ENCODE measurements around the gene S100Z.
"Not testable (repeated sequence)": the region's sequence is repeated elsewhere in the genome, so short reads cannot be mapped to it uniquely, and the experiment has no call there.

The S100Z gene

DNA sequence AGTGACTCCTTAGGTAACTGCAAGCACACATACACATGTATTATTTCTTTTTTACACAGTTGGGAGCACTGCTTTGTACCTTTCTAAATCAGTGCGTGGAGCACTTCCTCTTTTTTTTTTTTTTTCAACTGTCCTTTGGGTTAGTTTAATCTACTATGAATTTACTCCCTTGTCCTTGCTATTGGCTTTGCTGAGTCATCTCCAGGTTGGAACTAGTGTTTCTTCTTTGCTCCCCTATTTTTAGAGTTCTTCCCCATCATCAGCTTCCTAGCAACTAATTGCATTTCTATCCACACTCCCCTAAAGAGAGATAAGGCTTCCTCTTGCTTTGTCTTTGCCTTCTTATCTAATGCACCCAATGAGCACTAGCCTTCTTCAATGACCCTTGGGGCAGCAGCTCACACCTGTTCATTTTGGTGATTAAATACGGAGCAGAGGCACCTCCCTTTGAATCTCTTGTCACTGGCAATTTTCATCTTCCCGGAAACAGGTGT, 24.3 kb downstream of the S100Z start:
- Mint-ChIP-seq H3K27me3 (no peaks in the 10 kb centered on the region), H3K36me3 (ENCODE audit: low read depth) (no peaks in the 10 kb centered on the region), H3K9me3 (no peaks in the 10 kb centered on the region), H3K27ac (no peak overlapping the region), H3K4me3 (no peak overlapping the region), H3K4me1 (ENCODE audit: low read depth) (no peaks in the 10 kb centered on the region)
- DNase-seq = no peak

DNA sequence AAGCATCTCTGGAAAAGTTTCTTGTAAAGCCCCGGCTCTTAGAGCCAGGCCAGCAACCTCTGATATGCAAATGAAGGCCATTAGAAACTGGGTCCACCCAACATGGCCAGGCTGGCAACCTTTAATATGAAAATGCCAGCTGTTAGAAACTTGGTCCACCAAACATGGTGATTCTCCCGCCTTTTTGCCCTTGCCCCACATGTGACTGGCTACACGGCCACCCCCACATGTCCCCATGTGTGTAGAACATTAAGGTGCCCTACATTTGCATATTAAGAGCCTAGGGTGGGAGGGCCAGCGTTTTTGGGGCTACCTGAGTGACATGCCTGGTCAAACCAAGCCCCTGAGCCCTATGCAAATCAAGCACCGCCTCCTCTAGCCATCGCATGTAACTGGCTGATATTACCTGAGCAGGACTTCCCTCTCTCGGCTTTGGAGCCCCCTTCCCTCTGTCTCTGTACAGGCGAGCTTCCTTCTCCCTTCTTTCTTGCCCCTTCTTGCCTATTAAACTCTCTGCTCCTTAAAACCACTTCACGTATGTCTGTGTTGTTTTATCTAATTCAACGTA, 39.0 kb downstream of the S100Z start:
- H3K36me3 Mint-ChIP-seq (ENCODE audit: low read depth) = no peaks in the 10 kb centered on the region
- no peak overlapping the region for H3K27ac Mint-ChIP-seq
- H3K4me1 Mint-ChIP-seq (ENCODE audit: low read depth) = no peaks in the 10 kb centered on the region
- H3K4me3 Mint-ChIP-seq = no peak overlapping the region
- no peaks in the 10 kb centered on the region for H3K9me3 Mint-ChIP-seq
- H3K27me3 Mint-ChIP-seq = no peaks in the 10 kb centered on the region
- no peak for DNase-seq

DNA sequence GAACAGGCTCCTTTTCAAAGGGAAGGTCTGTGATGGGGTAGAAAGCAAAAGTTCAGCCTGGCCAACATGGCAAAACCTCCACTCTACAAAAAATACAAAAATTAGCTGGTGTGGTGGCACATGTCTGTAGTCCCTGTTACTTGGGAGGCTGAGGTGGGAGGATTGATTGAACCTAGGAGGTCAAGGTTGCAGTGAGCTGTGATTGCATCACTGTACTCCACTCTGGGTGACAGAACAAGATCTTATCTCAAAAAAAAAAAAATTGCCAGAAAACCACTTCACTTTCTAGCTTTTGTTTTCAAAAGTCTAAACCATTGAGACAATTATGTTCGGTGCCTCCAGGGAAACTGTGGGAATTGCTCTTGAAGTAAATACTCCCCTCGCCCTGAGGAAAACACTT, 43.5 kb downstream of the S100Z start:
- Mint-ChIP-seq H3K4me3 (no peak overlapping the region), H3K9me3 (peaks cover 12% of the 10 kb centered on the region), H3K36me3 (ENCODE audit: low read depth) (no peaks in the 10 kb centered on the region), H3K27me3 (peaks cover 3% of the 10 kb centered on the region), H3K4me1 (ENCODE audit: low read depth) (no peaks in the 10 kb centered on the region), H3K27ac (no peak overlapping the region)
- no peak for DNase-seq

DNA sequence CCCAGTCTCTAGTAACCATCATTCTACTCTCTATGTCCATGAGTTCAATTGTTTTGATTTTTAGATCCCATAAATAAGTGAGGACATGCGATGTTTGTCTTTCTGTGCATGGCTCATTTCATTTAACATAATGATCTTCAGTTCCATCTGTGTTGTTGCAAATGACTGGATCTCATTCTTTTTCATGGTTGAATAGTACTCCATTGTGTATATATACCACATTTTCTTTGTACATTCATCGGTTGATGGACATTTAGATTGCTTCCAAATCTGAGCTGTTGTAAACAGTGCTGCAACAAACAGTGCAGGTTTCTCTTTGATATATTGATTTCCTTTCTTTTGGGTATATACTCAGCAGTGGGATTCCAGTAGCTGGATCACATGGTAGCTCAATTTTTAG, 46.4 kb downstream of the S100Z start:
- no peak overlapping the region for H3K27ac Mint-ChIP-seq
- H3K27me3 Mint-ChIP-seq = peaks cover 3% of the 10 kb centered on the region
- no peak overlapping the region for H3K4me3 Mint-ChIP-seq
- no peaks in the 10 kb centered on the region for H3K4me1 Mint-ChIP-seq (ENCODE audit: low read depth)
- H3K36me3 Mint-ChIP-seq (ENCODE audit: low read depth) = peaks cover 3% of the 10 kb centered on the region
- peaks cover 37% of the 10 kb centered on the region for H3K9me3 Mint-ChIP-seq
- no peak for DNase-seq

DNA sequence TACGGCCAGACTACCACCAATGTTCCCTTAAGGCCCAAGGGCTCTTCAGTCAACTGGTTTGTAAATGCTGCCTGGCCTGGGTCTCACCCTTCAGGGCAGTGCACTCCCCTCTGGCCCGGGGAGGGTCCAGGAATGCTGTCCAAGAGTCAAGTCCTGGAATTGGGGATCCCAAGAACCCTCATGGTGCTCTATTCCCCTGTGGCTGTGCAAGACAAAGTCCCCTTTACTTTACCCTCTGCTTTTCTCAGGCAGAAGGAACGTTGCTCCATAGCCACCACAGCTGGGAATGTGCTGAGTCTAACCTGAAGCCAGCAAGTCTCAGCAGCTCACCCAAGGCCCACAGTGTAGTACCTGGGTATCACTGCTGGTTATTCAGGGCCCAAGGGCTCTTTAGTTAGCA, 51.7 kb downstream of the S100Z start:
- Mint-ChIP-seq H3K36me3 (ENCODE audit: low read depth) (peaks cover 3% of the 10 kb centered on the region), H3K4me3 (no peak overlapping the region), H3K9me3 (peaks cover 36% of the 10 kb centered on the region), H3K27me3 (no peaks in the 10 kb centered on the region), H3K4me1 (ENCODE audit: low read depth) (no peaks in the 10 kb centered on the region), H3K27ac (no peak overlapping the region)
- no peak for DNase-seq

DNA sequence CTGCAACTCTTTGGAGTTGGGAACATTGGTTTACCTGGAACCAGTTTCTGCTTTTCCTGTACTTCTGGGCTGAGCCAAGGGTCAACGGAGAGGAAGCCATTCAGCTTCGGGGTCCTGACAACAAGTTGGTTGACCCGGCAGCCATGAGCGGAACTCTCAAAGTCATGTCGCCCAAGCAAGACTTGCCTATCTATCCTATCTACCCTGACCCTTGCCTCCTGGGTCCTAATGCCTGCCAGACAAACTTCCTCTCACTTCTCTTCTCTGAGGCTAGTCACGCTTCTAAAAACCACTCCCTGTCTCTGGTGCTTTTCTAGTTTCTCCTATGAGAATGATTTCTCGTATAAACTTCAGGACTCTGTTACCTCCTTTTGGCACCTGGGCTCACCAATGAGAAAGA, 58.4 kb downstream of the S100Z start:
- Mint-ChIP-seq H3K4me1 (ENCODE audit: low read depth) (no peaks in the 10 kb centered on the region), H3K27ac (no peak overlapping the region), H3K9me3 (no peaks in the 10 kb centered on the region), H3K4me3 (no peak overlapping the region), H3K27me3 (no peaks in the 10 kb centered on the region), H3K36me3 (ENCODE audit: low read depth) (no peaks in the 10 kb centered on the region)
- no peak for DNase-seq

DNA sequence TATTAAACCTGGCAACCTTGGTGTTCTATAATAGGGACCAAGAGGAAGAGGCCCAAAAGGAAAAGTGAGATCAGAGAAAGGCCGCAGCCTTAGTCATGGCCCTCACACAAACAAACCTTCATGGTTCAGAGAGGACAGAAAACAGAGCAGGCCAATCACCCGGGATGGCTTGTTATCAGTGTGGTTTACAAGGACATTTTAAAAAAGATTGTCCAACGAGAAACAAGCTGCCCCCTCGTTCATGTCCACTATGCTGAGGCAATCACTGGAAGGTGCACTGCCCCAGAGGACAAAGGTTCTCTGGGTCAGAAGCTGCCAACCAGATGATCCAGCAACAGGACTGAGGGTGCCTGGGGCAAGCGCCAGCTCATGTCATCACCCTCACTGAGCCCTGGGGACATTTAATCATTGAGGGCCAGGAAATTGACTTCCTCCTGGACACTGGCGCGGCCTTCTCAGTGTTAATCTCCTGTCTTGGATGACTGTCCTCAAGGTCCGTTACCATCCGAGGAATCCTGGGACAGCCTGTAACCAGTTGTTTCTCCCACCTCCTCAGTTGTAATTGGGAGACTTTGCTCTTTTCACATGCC, 60.6 kb downstream of the S100Z start:
- H3K4me3 Mint-ChIP-seq; H3K9me3 Mint-ChIP-seq; H3K27me3 Mint-ChIP-seq; H3K36me3 Mint-ChIP-seq (ENCODE audit: low read depth); H3K27ac Mint-ChIP-seq; H3K4me1 Mint-ChIP-seq (ENCODE audit: low read depth); DNase-seq: not testable (repeated sequence)

DNA sequence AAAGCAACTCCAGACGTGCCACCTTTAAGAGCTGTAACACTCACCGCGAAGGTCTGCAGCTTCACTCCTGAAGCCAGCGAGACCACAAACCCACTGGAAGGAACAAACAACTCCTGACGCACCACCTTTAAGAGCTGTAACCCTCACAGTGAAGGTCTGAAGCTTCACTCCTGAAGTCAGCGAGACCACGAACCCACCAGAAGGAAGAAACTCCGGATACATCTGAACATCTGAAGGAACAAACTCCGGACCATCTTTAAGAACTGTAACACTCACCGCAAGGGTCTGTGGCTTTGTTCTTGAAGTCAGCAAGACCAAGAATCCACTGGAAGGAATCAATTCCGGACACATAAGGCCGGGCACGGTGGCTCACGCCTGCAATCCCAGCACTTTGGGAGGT, 64.9 kb downstream of the S100Z start:
- H3K4me3 Mint-ChIP-seq; H3K27ac Mint-ChIP-seq; H3K27me3 Mint-ChIP-seq; DNase-seq; H3K9me3 Mint-ChIP-seq; H3K4me1 Mint-ChIP-seq (ENCODE audit: low read depth); H3K36me3 Mint-ChIP-seq (ENCODE audit: low read depth): not testable (repeated sequence)

DNA sequence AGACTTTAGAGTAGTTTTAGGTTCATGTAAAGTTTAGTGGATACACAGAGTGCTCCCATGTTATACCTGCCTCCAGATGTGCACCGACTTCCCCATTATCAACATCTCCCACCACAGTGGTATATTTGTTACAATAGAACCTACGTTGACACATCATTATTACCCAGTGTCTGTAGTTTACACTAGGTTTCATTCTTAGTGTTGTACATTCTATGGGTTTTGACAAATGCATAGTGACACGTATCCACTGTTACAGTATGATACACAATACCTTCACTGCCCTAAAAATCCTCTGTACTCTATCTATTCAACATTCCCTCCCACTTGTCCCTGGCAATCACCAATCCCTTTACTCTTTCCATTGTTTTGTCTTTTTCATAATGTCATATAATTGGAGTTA, 68.7 kb downstream of the S100Z start:
- H3K36me3 Mint-ChIP-seq (ENCODE audit: low read depth) = peaks cover 4% of the 10 kb centered on the region
- no peak overlapping the region for H3K27ac Mint-ChIP-seq

DNA sequence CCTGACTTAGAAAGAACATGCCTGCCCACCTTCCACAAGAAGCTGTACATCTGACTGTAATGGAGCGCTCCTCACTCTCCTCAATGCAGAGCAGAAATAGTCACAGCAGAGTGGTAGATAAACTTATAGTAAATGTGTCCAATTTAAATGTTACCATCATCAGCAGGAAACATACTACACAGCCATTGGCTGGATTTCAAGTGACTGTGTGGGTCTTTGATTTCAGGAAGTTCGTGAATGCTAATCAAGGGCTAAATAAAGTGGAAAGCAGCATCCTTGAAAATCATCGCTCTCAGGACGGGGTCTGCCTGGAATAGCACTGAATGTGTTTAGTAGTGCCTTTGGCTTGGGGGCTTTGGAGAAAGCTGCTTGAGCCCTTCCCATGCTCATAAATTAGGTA, 70.7 kb downstream of the S100Z start:
- DNase-seq = no peak
- Mint-ChIP-seq H3K27ac (no peak overlapping the region), H3K27me3 (no peaks in the 10 kb centered on the region), H3K36me3 (ENCODE audit: low read depth) (no peaks in the 10 kb centered on the region), H3K4me1 (ENCODE audit: low read depth) (no peaks in the 10 kb centered on the region), H3K4me3 (no peak overlapping the region), H3K9me3 (no peaks in the 10 kb centered on the region)

More for the DNA sequence above, 68.7 kb downstream of the S100Z start:
- Mint-ChIP-seq H3K4me3 (no peak overlapping the region), H3K27me3 (peaks cover 4% of the 10 kb centered on the region), H3K4me1 (ENCODE audit: low read depth) (no peaks in the 10 kb centered on the region), H3K9me3 (peaks cover 5% of the 10 kb centered on the region)
- no peak for DNase-seq

DNA sequence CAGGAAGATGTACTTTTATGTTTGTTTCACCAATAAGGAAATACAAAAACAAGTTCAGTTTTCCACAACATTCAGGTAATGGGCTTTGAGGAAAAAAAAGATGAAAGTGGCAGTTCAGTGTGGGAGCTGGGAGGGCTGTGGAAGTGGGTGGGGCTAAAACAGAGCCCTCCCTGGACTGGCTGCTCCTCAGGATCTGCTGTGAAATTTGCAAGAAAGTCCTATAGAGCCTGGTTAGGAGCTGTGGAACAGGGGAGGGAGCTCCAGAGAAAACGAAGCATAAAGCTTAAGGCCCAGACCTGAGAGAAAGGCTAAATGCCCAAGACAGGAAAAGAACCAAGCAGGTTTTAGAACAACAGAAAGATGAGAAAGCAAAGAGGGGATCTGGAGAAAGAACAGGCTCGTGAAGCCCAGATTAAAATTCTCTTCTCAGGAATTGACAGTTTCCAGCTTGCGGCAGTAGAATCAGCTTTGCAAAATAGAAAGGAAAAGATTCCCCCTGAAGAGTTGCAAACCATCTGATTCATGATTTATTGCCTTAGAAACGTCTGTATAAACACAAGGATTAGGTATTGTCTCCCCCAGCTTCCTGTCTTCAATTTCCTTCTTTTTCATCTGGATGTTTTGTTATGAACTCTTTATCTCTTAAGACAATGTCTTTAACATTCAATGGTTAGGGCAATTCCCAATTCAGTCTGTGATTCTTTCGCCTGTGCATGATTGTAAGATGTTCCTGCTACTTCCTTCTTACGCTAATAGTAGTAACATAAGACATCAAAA, 76.7 kb downstream of the S100Z start:
- peaks cover 4% of the 10 kb centered on the region for H3K27me3 Mint-ChIP-seq
- no peaks in the 10 kb centered on the region for H3K36me3 Mint-ChIP-seq (ENCODE audit: low read depth)
- H3K4me3 Mint-ChIP-seq = no peak overlapping the region

DNA sequence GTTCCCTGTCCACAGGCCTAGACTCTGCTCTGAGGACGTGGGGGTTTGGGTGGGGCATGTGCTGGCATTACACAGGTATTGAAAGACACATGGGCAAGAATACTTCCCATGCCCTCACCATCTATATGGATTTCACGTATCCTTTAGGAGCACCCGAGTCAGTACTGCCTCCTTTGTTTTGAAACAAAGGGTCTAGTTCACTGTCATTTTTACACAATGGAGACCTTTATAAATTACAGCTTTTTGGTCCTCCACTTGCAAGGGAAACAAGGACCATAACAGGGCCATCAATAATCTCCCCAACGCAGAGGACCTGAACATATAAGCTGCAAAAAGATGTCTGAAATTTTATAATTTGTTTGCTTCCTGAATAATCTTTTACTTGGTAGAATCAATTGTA, 78.1 kb downstream of the S100Z start:
- H3K4me1 Mint-ChIP-seq (ENCODE audit: low read depth) = no peaks in the 10 kb centered on the region
- DNase-seq = no peak
- H3K36me3 Mint-ChIP-seq (ENCODE audit: low read depth) = no peaks in the 10 kb centered on the region
- H3K4me3 Mint-ChIP-seq = no peak overlapping the region
- H3K27ac Mint-ChIP-seq = no peak overlapping the region
- peaks cover 4% of the 10 kb centered on the region for H3K27me3 Mint-ChIP-seq
- no peaks in the 10 kb centered on the region for H3K9me3 Mint-ChIP-seq

More for the DNA sequence above, 76.7 kb downstream of the S100Z start:
- H3K4me1 Mint-ChIP-seq (ENCODE audit: low read depth) = no peaks in the 10 kb centered on the region
- H3K27ac Mint-ChIP-seq = no peak overlapping the region
- H3K9me3 Mint-ChIP-seq = no peaks in the 10 kb centered on the region
- no peak for DNase-seq

DNA sequence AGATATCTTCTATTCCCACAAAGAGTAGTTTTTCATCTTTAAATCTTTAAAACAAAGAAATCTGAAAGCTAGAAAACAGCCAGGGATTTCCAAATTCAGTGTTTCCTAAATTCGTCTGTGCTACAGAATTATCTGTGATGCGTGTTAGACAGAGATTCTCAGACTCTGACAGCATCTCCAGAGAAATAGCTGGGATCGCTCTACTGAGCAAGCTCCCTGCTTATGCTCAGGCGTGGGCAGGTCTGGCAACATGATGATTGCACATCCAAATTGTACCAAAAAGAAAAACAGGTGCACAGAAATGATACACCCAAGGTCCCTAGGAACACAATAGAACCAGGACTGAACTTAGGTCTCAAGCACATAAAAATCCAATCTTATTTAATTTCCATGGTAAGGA, 80.3 kb downstream of the S100Z start:
- Mint-ChIP-seq H3K4me1 (ENCODE audit: low read depth) (no peaks in the 10 kb centered on the region), H3K27ac (no peak overlapping the region), H3K9me3 (no peaks in the 10 kb centered on the region), H3K4me3 (no peak overlapping the region), H3K27me3 (peaks cover 13% of the 10 kb centered on the region), H3K36me3 (ENCODE audit: low read depth) (no peaks in the 10 kb centered on the region)
- no peak for DNase-seq

DNA sequence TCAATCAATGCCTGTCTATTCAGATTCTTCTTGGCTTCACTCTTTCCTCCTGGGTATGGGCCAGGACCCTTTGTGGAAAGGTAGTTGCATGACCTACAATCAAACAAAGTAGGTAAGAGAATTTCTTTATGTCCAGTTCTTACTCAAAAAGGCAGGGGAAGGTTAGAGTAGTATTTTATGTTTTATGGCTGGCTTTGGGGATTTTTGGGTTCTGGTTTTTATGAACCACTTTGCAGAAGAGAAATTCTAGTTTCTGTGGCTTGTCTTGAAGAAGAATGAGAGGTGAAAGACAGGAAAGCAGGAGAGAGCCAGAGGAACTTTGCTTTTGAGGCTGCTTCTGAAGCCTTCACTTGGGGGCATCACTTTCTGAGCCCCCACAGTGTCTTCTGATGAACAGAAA, 88.4 kb downstream of the S100Z start:
- no peak for DNase-seq
- no peaks in the 10 kb centered on the region for H3K9me3 Mint-ChIP-seq
- H3K27ac Mint-ChIP-seq = no peak overlapping the region
- no peak overlapping the region for H3K4me3 Mint-ChIP-seq
- H3K36me3 Mint-ChIP-seq (ENCODE audit: low read depth) = no peaks in the 10 kb centered on the region
- peaks cover 10% of the 10 kb centered on the region for H3K4me1 Mint-ChIP-seq (ENCODE audit: low read depth)
- peaks cover 15% of the 10 kb centered on the region for H3K27me3 Mint-ChIP-seq

DNA sequence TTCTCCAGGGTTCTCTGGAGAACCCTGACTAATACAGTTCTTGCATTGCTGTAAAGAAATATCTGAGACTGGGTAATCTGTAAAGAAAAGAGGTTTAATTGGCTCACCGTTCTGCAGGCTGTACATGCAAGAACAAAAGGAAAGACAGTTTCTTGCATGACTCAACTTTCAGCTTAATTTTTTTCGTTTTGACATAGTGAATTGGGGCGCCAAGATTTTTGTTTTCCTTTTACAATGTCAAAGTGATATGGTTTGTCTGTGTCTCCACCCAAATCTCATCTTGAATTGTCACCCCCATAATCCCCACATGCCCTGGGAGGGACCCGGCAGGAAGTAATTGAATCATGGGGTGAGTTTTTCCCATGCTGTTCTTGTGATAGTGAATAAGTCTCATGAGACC, 91.2 kb downstream of the S100Z start:
- Mint-ChIP-seq H3K4me3 (no peak overlapping the region), H3K36me3 (ENCODE audit: low read depth) (no peaks in the 10 kb centered on the region), H3K9me3 (no peaks in the 10 kb centered on the region), H3K4me1 (ENCODE audit: low read depth) (peaks cover 10% of the 10 kb centered on the region), H3K27me3 (peaks cover 7% of the 10 kb centered on the region), H3K27ac (no peak overlapping the region)
- no peak for DNase-seq
